HUDEP-2 (cell line): ENCODE results near the gene EVX2.

ENCODE experiments used
- DNase-seq, 76 experiments: peaks; one replicate each; lab custom pipeline; 2025; ENCODE audit not compliant: unreplicated experiment in 76 of 76; lab: John Stamatoyannopoulos, UW

Gene EVX2

DNA sequence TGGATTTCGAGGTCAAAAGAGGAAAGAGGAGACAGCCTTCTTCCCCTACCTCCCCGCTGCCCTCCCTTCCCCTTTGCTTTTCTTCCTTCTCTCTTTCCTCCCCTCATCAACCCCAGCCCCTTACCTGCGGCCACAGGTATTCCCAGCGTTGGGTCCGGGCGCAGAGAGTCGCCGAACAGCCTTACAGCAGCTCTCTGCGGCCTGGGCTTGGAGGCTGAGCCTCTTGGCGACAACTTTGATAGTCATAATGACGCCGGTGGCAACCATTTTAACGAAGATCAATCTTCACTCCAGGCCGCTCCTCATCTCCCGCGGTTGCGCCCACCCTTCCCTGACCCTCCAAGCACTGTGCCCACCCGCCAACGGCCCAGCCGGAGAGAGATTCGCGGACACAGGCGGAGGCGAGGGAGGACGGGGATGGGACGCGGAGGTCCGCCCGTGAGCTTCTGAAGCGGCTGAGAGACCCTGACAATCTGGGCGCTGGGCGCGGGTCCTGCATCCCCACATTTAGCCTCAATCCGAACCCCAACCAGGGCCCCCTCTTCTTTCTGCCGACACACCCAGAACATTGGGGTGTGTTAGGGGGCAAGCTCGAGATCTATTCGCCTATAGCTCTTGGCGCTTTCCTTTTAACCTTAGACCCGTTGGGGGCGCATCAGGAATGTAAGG is 1.5 kb upstream of the EVX2 start:
- DNase-seq: no peak

DNA sequence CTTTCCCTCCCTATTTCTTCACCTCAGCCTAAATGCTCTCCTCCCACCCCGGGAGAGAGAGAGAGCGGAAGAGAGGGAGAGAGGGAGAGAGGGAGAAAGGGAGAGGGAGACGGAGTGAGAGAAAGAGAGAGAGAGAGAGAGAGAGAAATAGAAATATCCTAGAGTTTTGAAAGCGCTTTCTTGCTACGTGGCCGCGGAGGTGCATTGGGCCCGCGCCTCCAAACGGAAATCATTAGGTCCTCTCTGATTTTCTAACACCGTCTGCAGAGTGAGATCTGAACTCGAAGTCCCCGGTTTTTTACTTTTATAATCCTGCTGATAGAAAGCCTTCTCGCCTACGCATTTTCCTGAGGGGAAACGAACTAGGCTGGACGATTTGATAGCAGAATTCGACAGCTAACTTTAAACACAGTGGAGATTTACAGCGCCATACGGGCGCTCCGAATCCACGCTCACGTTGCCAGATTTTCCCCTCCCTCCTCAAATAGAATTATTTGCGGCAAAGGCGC is 903 bp upstream of the EVX2 start:
- DNase-seq: no peak

DNA sequence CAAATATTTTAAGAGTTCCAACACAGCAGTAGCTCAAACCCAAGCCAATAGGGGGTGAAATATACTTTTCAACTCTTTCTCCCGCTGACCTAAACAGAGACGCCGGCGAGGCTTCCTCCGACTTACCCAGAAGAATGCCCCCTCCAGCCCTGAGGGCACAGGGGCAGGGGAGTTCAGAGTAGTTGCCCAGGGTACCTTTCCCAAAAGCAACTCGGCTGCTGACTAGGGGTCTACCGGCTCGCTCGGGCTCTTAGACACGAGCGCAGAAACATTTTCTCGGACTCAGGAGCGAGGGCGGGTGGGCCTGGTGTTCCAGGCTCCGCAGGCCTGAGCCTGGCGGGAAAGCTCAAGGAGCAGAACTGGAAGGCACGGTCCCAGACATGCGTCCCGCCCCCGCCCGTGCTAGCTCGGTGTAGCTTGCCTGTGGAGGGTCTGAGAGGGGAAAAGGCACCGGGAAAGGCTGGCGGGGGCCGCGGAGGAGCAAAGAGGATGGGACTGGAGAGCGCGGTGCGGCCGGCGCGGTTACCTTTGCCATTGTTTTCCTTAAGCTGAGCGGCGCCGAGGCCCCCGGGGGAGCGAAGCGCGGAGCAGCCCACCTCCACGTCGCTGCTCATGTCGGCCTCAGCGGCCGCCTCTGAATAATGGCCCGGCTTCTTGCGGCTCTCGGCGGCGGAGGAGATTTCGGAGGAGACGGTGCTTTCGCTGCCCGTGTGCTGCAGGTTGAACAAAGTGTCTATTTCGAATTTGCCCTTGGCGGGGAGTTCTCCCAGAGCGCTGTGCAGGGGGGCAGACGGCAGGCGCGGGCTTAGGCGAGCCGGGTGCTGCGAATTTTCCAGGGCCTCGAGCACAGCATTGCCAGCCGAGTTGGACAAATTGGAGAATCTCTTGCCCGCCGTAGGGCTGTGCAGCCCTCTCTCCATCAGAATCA is 674 bp downstream of the EVX2 start:
- no peak for DNase-seq

DNA sequence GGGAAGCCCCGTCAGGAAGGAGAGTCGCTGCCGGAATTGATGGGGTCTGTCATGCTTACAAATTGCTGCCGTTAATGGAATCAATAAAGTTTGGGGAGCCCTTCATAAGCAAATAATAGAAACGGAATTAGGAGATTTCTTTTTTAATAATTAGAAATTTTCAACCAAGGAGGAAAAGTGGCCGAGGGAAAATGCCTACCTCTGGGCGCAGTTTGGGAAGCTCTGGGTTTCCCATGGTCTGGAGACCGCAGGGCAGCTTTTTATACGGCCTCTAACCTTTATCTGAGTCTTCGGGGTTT is 1.3 kb downstream of the EVX2 start:
- no peak for DNase-seq

DNA sequence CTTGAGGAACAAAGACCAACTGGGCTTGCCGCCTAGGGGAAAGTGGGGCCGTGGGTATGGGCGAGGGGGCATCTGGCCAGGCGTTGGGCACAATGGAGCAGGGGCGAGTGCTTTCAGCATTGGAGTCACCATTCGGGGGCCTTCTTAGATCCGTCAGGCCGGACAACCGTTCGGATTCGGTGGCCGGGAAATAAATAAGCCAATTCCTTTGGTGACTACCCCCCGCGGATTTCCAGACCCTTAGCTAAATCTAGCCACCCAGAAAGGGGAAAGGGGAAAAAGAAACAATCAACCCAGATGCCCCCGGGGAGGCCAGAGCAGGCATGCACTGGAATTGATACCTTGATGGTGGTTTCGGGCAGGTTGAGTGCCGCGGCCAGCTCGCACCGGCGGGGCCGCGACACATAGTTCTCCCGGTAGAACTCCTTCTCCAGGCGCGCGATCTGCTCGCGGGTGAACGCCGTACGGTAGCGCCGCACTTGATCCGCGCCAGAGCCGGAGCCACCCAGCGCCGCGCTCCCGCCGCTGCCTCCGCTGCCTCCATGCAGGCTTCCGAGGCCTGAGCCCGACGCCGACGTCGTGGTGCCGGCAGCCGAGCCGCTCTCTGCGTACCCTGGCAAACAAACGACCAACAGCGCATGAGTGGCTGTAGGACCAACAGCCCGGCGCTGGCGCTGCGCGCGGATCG is 1.8 kb downstream of the EVX2 start:
- peak in 6 of 76 experiments; percentile 10 to 43 (median 20) for DNase-seq

DNA sequence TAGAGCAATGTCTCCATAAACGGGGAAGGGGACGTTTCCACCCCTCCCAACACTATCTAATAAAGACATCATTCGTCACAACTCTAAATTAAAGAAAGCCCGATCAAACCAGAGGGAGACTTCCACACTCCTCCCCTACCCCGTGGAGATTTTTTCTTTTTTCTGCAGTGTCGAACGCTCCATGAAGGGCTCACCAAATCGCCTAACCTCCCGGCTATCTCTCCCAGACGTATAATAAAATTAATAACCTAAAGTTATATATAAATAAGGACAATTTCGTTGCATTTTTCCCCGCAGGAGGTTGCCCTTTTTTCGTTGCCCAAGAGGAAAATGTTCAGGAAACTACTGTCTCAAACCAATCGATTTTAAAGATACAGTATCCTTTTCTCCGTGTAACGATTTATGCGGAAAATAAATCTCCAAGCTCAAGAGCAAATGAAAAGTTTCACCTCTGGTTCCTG is 2.4 kb downstream of the EVX2 start:
- DNase-seq: no peak

DNA sequence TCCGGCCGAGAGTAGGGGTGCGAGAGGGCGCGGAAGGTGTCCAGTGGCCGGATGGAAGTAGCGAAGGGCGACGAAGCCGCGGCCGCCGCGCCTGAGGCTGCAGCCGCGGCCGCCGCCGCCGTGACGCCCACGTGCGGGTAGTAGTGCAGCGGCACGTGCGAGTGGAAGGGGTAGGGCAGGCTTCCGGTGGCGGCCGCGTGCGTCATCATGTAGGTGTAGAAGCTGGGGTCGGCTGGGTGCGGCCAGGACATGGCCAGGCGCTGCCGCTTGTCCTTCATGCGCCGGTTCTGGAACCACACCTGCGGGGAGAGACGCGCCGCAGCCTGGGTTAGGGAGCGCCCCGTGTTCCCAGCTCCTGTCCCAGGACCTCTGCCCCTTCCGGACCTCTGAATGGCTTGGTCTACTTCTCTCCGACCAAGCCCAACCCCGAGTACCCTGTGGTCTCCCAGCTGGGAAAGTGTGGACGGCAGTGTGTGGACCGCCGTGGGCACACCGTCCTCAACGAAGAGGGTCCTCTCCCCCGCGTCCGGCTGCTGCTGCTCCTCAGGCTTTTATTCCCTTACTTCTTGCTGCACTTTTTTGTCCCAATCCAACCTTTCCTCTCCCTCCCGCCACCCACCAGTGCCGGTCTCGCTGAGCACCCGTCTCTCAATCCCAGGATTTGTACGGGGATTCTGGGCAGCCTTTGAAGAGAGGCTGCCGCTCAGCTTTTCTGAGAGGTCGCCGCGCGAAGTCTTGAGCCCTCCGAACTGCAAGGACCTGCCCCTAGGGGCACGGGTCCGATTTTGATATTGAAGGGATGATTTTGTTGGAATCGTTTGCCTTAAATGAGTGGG is 3.0 kb downstream of the EVX2 start:
- peak in 20 of 76 experiments; percentile 6 to 67 (median 22) for DNase-seq

DNA sequence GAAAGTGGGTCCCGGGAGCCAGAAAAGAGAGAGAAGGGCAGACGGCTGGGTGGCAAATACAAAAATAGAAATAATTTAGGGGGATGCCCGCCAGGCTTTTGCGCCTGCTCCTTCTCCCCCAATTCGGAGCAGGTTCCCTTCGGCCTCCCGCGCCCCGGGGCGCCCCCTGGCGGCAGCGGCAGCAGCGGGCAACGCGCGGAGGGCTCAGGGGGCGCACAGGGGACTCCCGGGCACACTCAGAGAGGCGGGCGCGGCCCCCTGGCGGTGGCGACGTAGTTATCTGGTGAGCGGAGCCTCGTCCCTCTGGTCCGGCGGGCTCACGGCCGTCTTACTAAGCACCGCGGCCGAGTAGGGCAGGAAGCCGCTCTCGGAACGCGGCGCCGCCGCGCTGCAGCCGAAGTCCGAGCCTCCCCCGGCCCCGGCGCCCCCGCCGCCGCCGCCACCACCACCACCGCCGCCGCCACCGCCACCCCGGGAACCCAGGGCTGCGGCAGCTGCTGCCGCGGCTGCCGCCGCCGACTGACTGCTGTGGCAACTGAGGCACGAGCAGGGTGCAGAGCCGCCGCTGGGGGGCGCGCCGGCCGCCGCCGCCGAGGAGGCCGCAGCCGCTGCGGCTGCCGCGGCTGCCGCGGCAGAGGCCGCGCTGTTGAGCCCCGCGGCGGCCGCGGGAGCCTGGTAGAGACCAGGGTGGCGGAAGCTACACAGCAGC is 3.8 kb downstream of the EVX2 start:
- peak in 68 of 76 experiments; percentile 4 to 79 (median 53) for DNase-seq

DNA sequence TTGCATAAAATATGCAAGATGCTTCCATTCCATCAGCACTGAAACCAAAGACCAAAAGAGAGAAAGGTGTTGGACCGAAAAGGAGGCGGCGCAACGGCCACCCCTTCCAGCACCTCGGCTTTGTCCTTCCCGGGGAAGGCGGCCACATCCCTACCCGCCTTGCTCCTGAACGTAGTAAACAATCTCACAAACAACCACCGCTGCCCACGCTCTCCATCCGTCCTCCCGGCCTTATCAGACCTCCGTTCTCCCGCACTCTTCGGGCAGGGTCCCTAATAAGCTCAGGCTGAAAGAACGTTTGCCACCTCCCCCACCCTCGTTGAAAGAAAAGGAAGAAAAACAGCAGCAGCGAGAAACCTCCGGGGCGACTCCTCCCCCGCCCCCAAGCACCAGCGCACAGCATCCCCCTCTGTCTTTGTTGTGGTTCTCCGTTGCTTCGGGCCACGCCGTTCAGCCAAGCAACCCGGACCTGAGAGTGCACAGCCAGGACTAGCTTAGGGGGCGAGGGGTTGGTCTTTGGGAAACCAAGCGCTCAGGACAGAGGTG is 4.4 kb downstream of the EVX2 start:
- no peak for DNase-seq

DNA sequence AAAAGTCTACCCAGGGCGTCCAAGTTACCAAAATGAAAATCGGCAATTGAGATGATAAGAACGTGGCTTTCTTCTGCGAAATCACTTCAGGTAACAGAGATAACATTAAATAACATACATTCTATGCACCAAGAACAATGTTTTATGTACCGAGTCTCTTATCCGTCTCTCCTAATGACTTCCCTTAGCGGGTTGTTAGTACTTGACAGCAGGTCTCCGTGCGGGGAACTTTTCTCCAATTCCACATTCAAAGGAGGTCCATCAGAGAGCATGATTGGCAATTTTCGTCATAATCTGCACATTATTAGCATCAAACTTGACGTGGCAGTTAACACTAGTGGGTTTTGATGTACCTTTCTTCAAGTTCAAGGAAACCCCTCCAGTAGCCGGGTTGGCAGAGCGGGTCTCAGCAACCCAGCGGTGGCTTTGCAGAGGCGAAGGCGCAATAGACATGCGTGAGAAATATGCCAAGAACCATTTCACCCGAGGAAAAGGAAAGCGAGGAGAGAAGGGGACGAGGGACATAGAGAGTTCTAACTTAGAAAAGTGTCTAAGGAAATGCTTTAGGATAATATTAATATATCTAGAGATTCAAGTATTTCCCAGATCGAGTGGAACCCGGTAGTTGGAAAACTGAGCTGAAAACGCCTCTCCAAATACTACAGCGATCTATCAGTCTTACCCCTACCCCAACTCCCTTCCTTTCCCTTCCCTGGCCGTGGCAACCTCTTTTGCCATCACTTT is 5.0 kb downstream of the EVX2 start:
- DNase-seq: no peak

DNA sequence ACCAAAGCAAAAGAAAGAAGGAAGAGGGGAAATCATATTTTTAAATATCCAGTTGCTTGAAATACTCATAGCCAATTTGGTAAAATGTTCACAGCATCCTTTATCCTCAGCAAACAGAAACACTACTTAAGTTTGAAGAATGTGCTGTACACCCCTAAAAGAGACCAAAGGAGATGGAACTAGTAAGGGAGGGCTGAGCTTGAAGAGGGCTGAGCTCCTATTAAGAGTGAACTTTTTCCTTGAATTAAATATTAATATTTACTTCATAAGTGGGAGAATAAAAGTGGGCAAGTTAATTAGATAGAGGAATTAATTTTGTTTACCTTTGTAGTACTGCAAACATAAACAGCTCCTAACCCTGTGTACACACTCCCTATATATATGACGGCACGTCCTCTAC is 7.0 kb downstream of the EVX2 start:
- DNase-seq: no peak

DNA sequence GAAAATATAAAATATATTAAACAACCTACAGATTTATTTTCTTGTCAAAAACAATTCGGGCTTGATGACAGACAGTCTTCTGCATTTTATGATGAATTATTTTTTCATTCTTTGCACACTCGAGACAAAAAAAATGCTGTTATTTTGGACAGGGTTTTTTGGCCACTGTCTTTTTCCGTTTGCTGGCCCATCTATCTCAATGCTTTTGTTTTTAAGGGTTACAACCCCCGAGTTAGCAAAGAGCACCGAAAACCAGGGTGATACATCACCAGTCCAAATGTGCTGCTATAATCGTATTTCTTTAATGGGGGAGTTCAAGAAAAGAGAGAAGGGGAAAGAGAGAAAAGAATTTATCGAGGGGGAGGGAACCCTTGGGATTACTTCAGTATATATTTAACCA is 7.7 kb downstream of the EVX2 start:
- no peak for DNase-seq

DNA sequence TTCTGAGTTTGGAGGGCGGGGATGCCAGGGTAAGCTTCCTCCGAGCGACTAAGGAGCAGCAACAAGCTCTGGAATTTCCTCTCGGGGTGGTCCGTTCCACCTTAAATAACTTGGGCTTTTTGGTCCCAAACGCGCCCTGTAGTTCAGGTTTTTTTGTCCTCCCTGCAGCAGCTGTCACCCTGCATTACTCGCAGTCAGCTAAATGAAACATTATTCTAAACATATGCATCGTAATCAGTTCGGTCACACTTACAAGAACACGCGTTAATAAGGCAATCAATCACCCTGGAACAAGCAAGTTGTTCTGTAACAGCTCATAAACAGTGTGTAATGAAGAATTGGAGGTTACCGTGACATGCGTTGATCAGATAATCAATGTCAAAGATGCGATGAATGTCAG is 8.3 kb downstream of the EVX2 start:
- DNase-seq: no peak

DNA sequence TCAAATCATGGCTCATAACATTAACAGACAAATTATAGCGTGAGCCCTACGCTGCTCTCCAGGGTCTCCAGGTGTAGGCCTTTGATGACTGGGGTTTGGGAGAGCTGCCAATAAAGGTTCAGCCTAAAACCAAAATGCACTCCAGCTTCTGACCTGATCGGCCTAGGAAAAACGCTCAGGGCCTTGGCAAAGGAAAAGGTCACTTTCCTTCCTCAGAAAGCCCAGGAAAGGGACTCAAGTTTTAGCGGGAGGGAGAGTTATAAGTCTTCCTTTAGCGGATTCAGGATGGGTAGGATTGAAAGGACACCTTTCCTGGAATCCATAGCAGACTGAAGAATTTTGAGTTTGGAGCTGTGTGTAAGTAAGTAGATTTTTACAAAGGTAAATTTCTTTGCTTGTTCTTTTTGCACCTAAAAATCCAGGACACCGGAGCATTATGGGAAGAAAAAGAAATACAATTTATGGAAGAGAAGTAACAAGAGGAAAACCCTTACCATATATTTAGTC is 8.8 kb downstream of the EVX2 start:
- no peak for DNase-seq

DNA sequence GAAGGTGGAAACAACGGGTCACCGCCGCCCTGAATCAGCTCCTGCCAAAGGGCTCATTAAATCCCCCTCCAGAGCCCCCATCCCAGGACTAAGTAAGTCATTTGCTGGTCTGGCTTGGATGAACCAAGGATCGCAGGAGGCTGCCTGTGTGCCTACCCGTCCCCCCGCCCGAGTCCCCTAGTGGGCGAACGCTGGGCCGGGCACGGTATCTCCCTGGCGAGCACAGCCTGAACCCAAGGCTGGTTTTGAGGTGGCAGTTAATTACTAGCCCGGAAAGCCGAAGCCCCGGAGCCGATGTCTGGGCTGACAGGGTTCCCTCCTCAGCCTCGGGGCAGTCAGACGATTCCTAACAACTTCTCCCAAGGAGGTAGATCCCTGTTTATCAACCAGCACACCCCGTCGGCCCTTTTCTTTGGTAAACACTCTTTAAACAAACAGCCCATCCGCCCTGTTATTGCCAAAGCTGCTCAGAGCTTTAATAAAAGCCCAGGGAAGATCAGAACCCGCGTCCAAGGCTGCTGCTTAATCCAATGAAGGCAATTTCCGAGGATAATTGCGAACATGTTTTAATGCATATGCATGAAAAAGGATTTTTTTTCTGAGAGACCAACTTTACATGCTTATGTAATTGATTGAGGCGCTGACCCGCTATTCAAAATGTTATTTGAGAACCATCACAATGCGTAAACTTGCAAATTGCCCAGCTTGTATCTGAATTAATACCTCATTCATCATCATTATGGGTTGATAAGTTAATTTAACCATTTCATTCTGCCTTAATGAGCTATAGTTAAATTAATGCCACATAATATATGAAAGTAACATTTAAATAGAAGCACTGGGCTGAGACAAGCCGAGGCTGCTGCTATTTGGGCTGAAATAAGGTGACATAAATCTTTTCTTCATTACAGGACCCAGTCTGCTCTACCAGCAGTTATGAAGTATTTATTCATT is 10.5 kb downstream of the EVX2 start:
- no peak for DNase-seq

DNA sequence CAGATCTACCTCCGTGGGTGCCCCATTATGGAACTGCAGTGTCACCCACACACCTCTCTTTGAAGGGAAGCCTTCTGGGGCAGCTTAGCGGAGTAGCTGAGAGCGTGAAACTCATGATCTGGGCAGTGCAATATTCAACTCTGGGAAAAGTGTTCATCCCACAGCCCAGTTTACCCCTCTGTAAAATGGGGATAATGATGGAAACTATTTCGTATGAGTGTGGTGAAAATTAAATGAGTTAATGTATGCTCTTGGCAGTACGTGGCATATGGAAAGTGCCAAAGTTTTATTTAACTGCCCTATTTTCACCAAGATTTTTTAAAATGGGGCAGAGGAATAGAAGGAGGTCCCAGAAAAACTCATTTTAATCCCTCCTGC is 11.5 kb downstream of the EVX2 start:
- no peak for DNase-seq
